Left hindlimb (tissue), 1 donor: ENCODE results near the gene MTCL1.

ENCODE experiments used
- DNase-seq: peaks from one replicate; pipeline ENCODE4 v3.0.0-alpha.2; 2018

Gene MTCL1

DNA sequence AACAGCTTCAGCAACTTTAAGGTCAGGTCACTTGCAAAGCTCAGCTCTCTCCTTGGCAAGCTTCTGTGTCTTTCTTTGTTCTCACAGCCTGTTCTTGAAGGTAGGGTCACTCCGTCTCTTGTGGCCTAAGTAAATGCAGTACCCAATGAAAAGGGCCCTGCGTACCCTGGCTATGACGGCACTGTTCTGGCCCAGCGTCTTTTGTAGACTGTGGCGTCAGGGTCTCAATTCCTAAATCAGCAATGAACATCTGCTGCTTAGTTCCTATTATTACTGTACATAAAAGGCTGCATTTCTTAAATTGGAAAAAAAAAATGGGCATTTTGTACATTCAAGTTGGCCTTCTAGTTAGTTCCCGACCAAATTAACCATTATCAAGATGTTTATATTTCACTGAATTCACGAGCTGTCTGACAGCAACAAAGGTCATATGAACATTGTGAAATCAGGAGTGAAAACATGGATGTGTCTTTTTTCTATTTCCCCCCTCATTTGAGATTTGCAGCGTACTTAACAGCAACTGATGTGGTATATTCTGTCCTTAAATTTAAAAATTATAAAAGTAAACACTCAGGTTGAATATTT is 17.0 kb upstream of the MTCL1 start:
- DNase-seq = no peak

DNA sequence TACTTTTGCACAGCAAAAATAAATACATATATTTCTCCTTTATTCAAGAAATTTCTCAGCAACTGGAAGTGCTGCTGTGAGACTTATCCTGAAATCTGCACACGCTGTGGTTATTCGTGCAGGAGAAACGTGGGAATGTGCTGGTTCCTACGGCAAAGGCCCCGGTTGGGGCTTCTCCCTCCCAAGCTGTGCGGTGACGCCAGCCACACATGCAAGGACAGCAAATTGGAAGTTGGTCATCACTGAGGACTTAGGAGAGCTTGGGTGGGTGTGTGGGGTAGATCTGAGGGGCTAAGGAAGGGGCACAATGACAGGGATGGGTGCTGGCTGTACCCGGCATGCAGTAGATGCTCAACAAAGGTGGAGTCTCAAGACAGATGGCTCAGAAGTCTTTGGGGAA is 16.5 kb upstream of the MTCL1 start:
- no peak for DNase-seq

GRCh38 chr18:8689517-8689916 is 15.8 kb upstream of the MTCL1 start:
- no peak for DNase-seq

DNA sequence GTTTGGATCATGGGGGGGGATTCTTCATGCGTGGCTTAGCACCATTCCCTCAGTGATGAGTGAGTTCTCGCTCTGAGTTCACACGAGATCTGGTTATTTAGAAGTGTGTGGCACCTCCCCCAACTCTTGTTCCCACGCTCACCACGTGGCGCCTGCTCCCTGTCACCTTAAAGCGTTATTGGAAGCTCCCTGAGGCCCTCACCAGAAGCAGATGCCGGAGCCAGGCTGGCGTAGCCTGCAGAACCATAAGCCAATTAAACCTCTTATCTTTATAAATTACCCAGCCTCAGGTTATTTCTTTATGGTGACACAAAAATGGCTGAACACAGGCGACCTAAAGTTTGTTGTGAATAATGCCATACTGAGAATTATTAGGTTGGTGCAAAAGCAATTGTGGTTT is 10.5 kb upstream of the MTCL1 start:
- DNase-seq = no peak

GRCh38 chr18:8695932-8696517 is 9.3 kb upstream of the MTCL1 start:
- DNase-seq = no peak

GRCh38 chr18:8696749-8697211 is 8.6 kb upstream of the MTCL1 start:
- peak; percentile 84 for DNase-seq

- DNase-seq = no peak
These were observed 6.2 kb upstream of the MTCL1 start for GRCh38 chr18:8699126-8699525.

GRCh38 chr18:8699948-8700347 is 5.4 kb upstream of the MTCL1 start:
- DNase-seq = no peak

GRCh38 chr18:8701546-8702118 is 3.7 kb upstream of the MTCL1 start:
- DNase-seq = no peak

DNA sequence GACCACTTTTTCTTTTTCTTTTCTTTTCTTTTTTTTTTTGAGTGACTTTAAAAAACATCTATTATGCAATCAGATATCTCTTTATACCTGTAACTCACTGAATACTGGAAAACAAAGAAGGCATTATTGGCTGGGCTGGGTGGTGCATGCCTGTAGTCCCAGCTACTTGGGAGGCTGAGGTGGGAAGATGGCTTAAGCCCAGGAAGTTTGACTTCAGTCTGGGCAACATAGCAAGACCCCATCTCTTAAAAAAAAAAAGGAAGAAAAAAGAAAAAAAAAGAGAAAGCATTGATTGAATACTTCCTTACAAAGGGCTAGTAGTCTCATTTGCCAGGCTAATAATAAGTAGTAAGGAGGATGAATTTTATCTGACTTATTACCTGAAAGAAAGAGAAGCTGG is 2.7 kb upstream of the MTCL1 start:
- no peak for DNase-seq

GRCh38 chr18:8703092-8703709 is 2.2 kb upstream of the MTCL1 start:
- no peak for DNase-seq

- DNase-seq = no peak
These were observed 1.5 kb upstream of the MTCL1 start for GRCh38 chr18:8703781-8704301.

DNA sequence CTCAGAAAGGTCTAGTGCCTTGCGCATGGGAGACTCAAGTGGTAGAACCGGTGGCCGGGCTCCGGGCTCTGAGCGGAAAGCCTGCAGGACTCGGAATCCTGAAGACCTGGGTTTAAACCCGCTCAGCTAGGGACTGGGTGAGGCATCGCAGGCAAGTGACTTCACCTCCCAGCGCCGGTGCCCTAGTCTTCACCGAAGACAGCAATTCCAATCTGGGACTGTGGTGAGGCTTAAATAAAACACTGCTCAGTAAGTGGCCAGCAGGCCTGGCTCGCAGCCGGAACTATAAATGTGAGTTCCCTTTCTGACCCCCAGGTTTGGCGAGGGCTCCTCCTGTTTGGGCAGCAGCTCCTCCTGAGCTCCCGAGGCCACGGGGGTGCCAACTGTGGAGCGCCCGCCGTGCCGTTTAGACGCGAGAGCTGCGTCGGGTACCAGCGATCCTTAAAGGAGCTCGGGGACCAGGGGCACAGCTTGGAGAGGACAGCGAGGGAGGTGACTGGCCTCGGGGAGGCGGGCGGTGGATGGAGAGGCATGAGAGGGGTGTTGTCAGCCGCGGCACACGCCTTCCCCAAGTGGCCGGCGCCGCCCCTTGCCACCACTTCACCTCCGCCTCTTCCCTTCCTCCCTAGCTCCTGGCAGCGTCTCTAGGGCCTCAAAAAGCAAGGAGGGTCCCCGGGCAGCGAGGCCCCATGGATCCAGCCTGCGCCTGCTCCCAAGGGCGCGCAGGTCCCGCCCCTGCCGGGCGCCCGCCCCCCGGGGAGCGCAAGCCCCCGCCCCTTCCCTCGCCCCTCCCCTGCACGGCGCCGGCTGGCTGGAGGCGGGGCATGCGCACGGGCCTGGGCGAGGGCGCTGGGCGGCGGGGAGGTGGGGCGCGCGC is 757 bp upstream of the MTCL1 start:
- DNase-seq = peak; percentile 90

GRCh38 chr18:8705961-8706790 is 820 bp downstream of the MTCL1 start:
- DNase-seq = no peak

DNA sequence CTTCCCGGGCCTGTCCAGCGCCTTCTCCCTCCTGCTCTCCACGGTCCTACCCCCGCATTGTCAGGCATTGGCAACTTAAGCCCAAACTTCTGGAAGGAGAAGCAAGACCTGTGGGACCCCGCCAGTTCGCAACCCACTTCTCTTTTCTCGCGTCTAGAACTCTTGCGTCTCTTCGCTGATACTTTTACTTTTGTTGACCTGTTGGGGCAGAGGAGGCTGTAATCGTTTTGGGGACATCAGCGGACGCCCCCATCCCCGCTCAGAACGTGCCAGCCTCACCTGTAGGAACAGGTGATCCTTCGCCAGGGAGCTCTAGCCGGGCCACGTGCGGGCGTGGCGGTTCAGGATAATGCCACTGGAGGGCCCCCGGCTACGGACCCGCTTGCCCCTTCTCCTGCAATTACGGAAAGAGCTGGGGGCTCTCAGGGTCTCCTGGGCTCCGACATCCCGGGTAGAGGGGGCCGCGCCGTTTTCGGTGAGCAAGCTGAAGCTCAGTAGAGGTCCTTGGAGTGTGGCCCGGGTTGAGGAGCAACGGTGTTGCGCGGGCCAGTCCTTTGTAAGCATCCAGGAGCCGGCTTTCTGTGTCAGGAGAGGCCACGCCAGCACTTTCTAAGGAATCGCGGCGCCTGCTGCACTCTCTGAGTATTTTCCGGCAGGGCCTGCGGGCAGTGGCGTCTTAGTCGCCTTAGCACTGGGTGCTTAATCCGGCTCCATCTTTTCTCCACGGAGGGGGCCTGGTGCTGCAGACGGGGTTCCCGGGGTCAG is 1.6 kb downstream of the MTCL1 start:
- peak; percentile 53 for DNase-seq

GRCh38 chr18:8707556-8708300 is 2.4 kb downstream of the MTCL1 start:
- DNase-seq = no peak

DNA sequence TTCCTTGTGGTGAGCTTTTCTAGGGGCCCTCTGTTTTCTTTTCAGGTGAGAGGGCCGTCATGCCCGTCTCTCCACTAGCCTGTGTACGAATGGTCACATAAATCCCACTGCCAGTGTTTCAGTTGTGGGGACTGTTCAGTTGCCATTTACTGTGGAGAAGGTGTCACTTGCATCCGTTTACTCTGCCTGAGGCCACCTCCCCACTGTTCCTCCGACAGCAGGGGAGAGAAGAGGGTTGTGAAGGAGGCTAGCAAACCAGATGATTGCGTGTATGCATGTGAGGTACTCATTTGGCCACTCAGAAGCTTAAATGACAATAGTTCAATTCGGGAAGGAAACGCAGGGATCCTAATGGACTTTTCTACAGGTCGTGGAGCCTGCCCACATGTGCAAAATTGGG is 3.3 kb downstream of the MTCL1 start:
- no peak for DNase-seq

- DNase-seq = no peak
These were observed 4.1 kb downstream of the MTCL1 start for GRCh38 chr18:8709248-8710059.

DNA sequence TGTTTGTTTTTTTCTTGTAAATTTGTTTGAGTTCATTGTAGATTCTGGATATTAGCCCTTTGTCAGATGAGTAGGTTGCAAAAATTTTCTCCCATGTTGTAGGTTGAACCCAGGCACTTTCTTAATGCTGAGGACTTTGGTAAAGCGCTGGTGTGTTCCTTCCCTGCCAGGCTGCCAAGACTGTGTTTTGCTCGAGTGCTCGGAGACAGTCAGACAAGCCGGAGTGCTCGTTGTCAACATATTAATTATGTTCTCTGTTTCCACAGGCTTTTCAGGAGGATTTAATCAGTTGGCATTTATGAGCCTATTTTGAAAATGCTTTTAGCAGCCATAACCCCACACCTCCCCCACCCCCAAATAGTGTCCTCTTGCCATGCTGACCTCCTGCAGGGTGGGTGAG is 6.4 kb downstream of the MTCL1 start:
- no peak for DNase-seq

- DNase-seq = no peak
These were observed 8.3 kb downstream of the MTCL1 start for GRCh38 chr18:8713691-8714090.
